K562 (cell line): ENCODE data around the gene TNFAIP3. TPM values are rescaled to one million over a fixed set of nuclear protein-coding genes. Genes with fewer than 3 reads are reported as not detected.

Experiments
- ATAC-seq: fragments of 200-7000 bp; cut with Tn5 transposase; 3 replicates; pipeline ENCODE4 v1.9.1; 2020; ENCODE audit warnings: moderate library complexity
- BruUV-seq: library from RNA; stranded (reverse); fragments of 400-500 nt; replicated peaks from 2 replicates; lab custom pipeline; 2021; lab: Mats Ljungman, UMichigan
- CTCF ChIA-PET: fragments of 300-600 bp; formaldehyde crosslinking; extraction: SDS; loops from one replicate; lab custom pipeline; 2021; ENCODE audit warnings: low intra/inter-chr PET ratio; lab: Yijun Ruan, JAX
- POLR2A ChIA-PET: fragments of 300-600, 350-650 bp; sonication (Branson Sonifier 250); formaldehyde crosslinking; extraction: SDS; loops from one replicate; lab custom pipeline; 2021; ENCODE audit warnings: antibody characterized with exemption, inconsistent platforms; lab: Yijun Ruan, JAX
- DNase-seq, 4 experiments: peaks; one replicate each; pipeline versions ENCODE4 v3.0.0 to v3.0.0-alpha.2; 2011 to 2018; ENCODE audit warnings: low spot score in 3 of 4, mixed read lengths in 3 of 4; ENCODE audit errors: extremely low read depth in 1 of 4
- FAIRE-seq: peaks from 2 replicates; lab custom pipeline; 2011; peaks lifted over from hg19 to GRCh38; lab: Jason Lieb, UNC
- H2AFZ ChIP-seq: 2 replicates; pipeline ENCODE4 v1.6.0; 2011; ENCODE audit warnings: low read depth, low read length, control low read depth, inconsistent platforms
- H3K27ac ChIP-seq: fragments of 200-600 bp; 3 replicates; pipeline ENCODE4 v1.8.0; 2011; ENCODE audit warnings: low read depth, mild to moderate bottlenecking, control low read depth, inconsistent platforms, low read length, moderate library complexity, mixed read lengths; ENCODE audit errors: extremely low read depth
- H3K27me3 ChIP-seq, 2 experiments: fragments of 300-600 bp in 1 of 2; 2 replicates in 1 of 2; 3 replicates in 1 of 2; pipeline versions ENCODE4 v1.6.0 to v1.8.0; 2011; ENCODE audit warnings: inconsistent platforms in 2 of 2, low read length in 2 of 2, mild to moderate bottlenecking in 1 of 2, mixed read lengths in 1 of 2, moderate library complexity in 1 of 2; ENCODE audit not compliant: control insufficient read depth in 2 of 2, insufficient read depth in 2 of 2
- H3K36me3 ChIP-seq: fragments of 300-600 bp; 3 replicates; pipeline ENCODE4 v1.8.0; 2011; ENCODE audit warnings: mild to moderate bottlenecking, low read length, inconsistent platforms; ENCODE audit not compliant: control insufficient read depth, insufficient read depth
- H3K4me1 ChIP-seq, 2 experiments: fragments of 200-600 bp in 1 of 2; replicated peaks in 1 of 2; 2 replicates in 1 of 2; 3 replicates in 1 of 2; pipeline versions ENCODE4 v1.5.1 to v1.8.0; 2011; ENCODE audit warnings: inconsistent platforms in 2 of 2, low read length in 2 of 2, mild to moderate bottlenecking in 1 of 2, mixed read lengths in 1 of 2, moderate library complexity in 1 of 2; ENCODE audit not compliant: control insufficient read depth in 2 of 2, insufficient read depth in 2 of 2
- H3K4me2 ChIP-seq: 2 replicates; pipeline ENCODE4 v1.6.1; 2011; ENCODE audit warnings: low read length, control low read depth, inconsistent platforms, mixed read lengths; ENCODE audit not compliant: insufficient read depth
- H3K4me3 ChIP-seq: fragments of 200-600 bp; sonication (generic), shearing (Covaris generic); 2 replicates; pipeline ENCODE4 v1.5.1; 2016; ENCODE audit warnings: control low read depth, inconsistent platforms
- H3K79me2 ChIP-seq: fragments of 200-600 bp; 3 replicates; pipeline ENCODE4 v1.8.0; 2011; ENCODE audit warnings: low read length, inconsistent platforms; ENCODE audit not compliant: control insufficient read depth, insufficient read depth
- H3K9ac ChIP-seq, 2 experiments: 2 replicates each; pipeline versions ENCODE4 v1.6.0 to v1.6.1; 2011; ENCODE audit warnings: low read depth in 2 of 2, low read length in 2 of 2, control low read depth in 1 of 2, inconsistent platforms in 1 of 2, mild to moderate bottlenecking in 1 of 2, mixed read lengths in 1 of 2; ENCODE audit not compliant: insufficient read depth in 1 of 2
- H3K9me1 ChIP-seq: one replicate; pipeline ENCODE4 v1.6.0; 2011; ENCODE audit warnings: inconsistent platforms, mild to moderate bottlenecking, low read length, moderate library complexity; ENCODE audit not compliant: control insufficient read depth, insufficient read depth
- H3K9me3 ChIP-seq: replicated peaks from 2 replicates; pipeline ENCODE4 v1.5.1; 2011; ENCODE audit warnings: low read depth, low read length, inconsistent platforms; ENCODE audit not compliant: control insufficient read depth, insufficient read depth
- H4K20me1 ChIP-seq: replicated peaks from 2 replicates; pipeline ENCODE4 v1.6.1; 2011; ENCODE audit warnings: low read length, inconsistent platforms, mixed read lengths; ENCODE audit not compliant: control insufficient read depth, insufficient read depth
- ASH1L ChIP-seq: fragments of 450-650 bp; IDR thresholded peaks from 2 replicates; pipeline ENCODE4 v1.6.1; 2018; ENCODE audit warnings: borderline replicate concordance, mild to moderate bottlenecking, low read depth; ENCODE audit not compliant: partially characterized antibody
- CEBPB ChIP-seq: fragments of 450-650 bp; IDR thresholded peaks from 2 replicates; pipeline ENCODE4 v1.6.1; 2016; ENCODE audit warnings: missing genetic modification characterization, missing compliant biosample characterization
- CEBPG ChIP-seq, 3 experiments: fragments of 200-800 bp in 1 of 3; sonication (Bioruptor generic) in 1 of 3; sonication (generic) in 1 of 3; formaldehyde crosslinking in 1 of 3; IDR thresholded peaks in 2 of 3; conservative IDR thresholded peaks in 1 of 3; 2 replicates each; pipeline versions ENCODE4 v1.6.1 to v1.8.0; 2016 to 2022; ENCODE audit warnings: missing compliant biosample characterization in 2 of 3, missing genetic modification characterization in 2 of 3, mild to moderate bottlenecking in 1 of 3, missing genetic modification reagents in 1 of 3
- DNMT1 ChIP-seq: fragments of 450-650 bp; IDR thresholded peaks from 2 replicates; pipeline ENCODE4 v1.6.1; 2016; ENCODE audit warnings: antibody characterized with exemption, mild to moderate bottlenecking
- FOS ChIP-seq: IDR thresholded peaks from 3 replicates; pipeline ENCODE4 v1.6.1; 2011; ENCODE audit not compliant: insufficient read length; ENCODE audit errors: extremely low read depth
- FOXK2 ChIP-seq, 2 experiments: fragments of 450-650 bp; IDR thresholded peaks in 1 of 2; conservative IDR thresholded peaks in 1 of 2; 2 replicates each; pipeline ENCODE4 v1.6.1; 2016; ENCODE audit warnings: low read depth in 2 of 2, mild to moderate bottlenecking in 1 of 2
- GATA2 ChIP-seq: sonication (generic); formaldehyde crosslinking; IDR thresholded peaks from 2 replicates; pipeline ENCODE4 v1.4.0; 2020; ENCODE audit warnings: mild to moderate bottlenecking, missing genetic modification reagents
- KLF13 ChIP-seq: fragments of 450-650 bp; IDR thresholded peaks from 2 replicates; pipeline ENCODE4 v1.6.1; 2016; ENCODE audit warnings: missing genetic modification characterization, low read depth, mild to moderate bottlenecking, missing compliant biosample characterization, moderate library complexity, borderline replicate concordance
- RAD21 ChIP-seq, 2 experiments: fragments of 250-450 bp in 1 of 2; fragments of 450-650 bp in 1 of 2; sonication (Bioruptor Pico) in 1 of 2; formaldehyde crosslinking in 1 of 2; IDR thresholded peaks in 1 of 2; conservative IDR thresholded peaks in 1 of 2; 2 replicates each; pipeline versions ENCODE4 v1.4.0 to v1.8.0; 2020 to 2022; ENCODE audit warnings: mild to moderate bottlenecking in 2 of 2, moderate library complexity in 1 of 2
- TCF7L2 ChIP-seq: fragments of 150-350 bp; IDR thresholded peaks from 2 replicates; pipeline ENCODE4 v1.6.1; 2016; ENCODE audit warnings: low read depth, mild to moderate bottlenecking, low read length, moderate library complexity
- XRCC4 ChIP-seq: IDR thresholded peaks from one replicate; pipeline ENCODE4 v1.6.1; 2011; ENCODE audit not compliant: insufficient read depth, insufficient read length; ENCODE audit errors: extremely low read depth
- ZC3H4 ChIP-seq: sonication (generic); formaldehyde crosslinking; IDR thresholded peaks from 2 replicates; pipeline ENCODE4 v1.9.0; 2021; ENCODE audit warnings: missing genetic modification reagents, borderline replicate concordance
- ZFP30 ChIP-seq: fragments of 250-450 bp; sonication (Bioruptor Pico); IDR thresholded peaks from 2 replicates; pipeline ENCODE4 v1.8.0; 2022; ENCODE audit warnings: moderate library complexity, mild to moderate bottlenecking, inconsistent platforms, borderline replicate concordance
- ZNF253 ChIP-seq: fragments of 250-450 bp; sonication (Bioruptor Pico); conservative IDR thresholded peaks from 2 replicates; pipeline ENCODE4 v1.6.1; 2021; ENCODE audit warnings: mild to moderate bottlenecking
- ZNF311 ChIP-seq: fragments of 250-450 bp; sonication (Bioruptor Pico); IDR thresholded peaks from 2 replicates; pipeline ENCODE4 v1.4.0; 2020; ENCODE audit warnings: mild to moderate bottlenecking, moderate library complexity
- WGBS: fragments of 100-300 bp; shearing (Covaris generic); methylation state at CpG from one replicate; pipeline ENCODE4 v1.1.6; 2016; ENCODE audit warnings: low coverage, mixed read lengths; ENCODE audit not compliant: insufficient coverage; ENCODE audit errors: missing lambda C conversion rate; 5-methylcytosine and 5-hydroxymethylcytosine counted together
- in situ Hi-C: fragments of 300-500 bp; cut with MboI; formaldehyde crosslinking; loops from 4 replicates; pipeline ENCODE4 v1.15.0; 2018; ENCODE audit warnings: inconsistent platforms, mixed read lengths
- intact Hi-C: fragments of 100-400 bp; cut with micrococcal nuclease; formaldehyde crosslinking; loops from 2 replicates; pipeline ENCODE4 v1.14.2; 2022
- polyA plus RNA-seq, 8 experiments: library from polyadenylated mRNA; depleted of rRNA in 4 of 8; stranded (reverse) in 5 of 8; unstranded in 3 of 8; fragments of >200 nt; fragmentation: Nextera tagmentation in 2 of 8; fragmentation: Illumina TruSeq in 1 of 8; extraction: Ambion mirVana in 2 of 8; extraction: Trizol in 1 of 8; gene quantifications; 2 replicates each; pipeline versions ENCODE4 v1.2.1 to v1.2.3, GENCODE V29; 2011 to 2014; ENCODE audit warnings: inconsistent platforms in 1 of 8, missing spikeins in 1 of 8
- total RNA-seq, 7 experiments: library from RNA; depleted of rRNA in 6 of 7; stranded (reverse); fragments of >200 nt in 6 of 7; fragmentation: Illumina TruSeq in 2 of 7; extraction: Trizol in 2 of 7; gene quantifications; 2 replicates each; pipeline versions ENCODE4 v1.2.1 to v1.2.3, GENCODE V29; 2011 to 2021; ENCODE audit warnings: low replicate concordance in 1 of 7
- TF ChIP-seq, protein P1 (sequence below): fragments of 450-650 bp; formaldehyde crosslinking; IDR thresholded peaks from 2 replicates; pipeline ENCODE4 v1.4.0; 2020; ENCODE audit warnings: mild to moderate bottlenecking, moderate library complexity
- TF ChIP-seq, protein P2 (sequence below), 2 experiments: fragments of 200-800 bp in 1 of 2; sonication (Bioruptor generic) in 1 of 2; sonication (generic) in 1 of 2; formaldehyde crosslinking in 1 of 2; IDR thresholded peaks in 1 of 2; conservative IDR thresholded peaks in 1 of 2; 2 replicates each; pipeline versions ENCODE4 v1.5.0 to v1.6.1; 2016 to 2020; ENCODE audit warnings: missing compliant biosample characterization in 1 of 2, missing genetic modification characterization in 1 of 2, missing genetic modification reagents in 1 of 2

TNFAIP3 gene
- total and polyA plus RNA-seq, 9 of the 15 experiments (the other 6 are each of a cell fraction or from before 2014, with no cell fraction given): 0.79 to 17.0 (median 6.4) TPM

DNA sequence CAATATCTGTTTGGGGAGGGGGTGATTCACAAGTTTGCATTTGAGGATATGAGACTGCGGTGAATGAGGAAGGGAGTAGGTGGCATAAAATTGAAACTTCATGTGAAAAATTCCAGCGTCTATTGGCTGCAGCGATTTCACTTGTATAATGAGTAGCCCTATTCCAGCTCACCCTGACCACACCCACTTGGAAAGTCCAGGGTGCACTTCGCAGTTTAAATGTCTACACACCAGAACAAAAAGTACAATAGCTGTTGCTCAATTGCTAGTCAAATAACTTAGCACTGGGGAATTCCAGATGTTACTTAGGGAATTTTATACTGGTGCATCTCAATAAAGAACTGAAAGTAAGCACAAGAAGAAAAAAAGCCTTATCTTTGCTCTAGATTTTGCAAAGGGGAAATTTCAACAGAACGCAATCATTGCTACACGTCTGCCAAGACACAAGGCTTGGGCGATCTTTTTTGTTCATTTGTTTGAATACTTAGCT lies 6.3 kb downstream of the TNFAIP3 start:
- Histone ChIP-seq H3K9ac (no peak overlapping the region), H3K79me2 (peaks cover 18% of the 10 kb centered on the region; the same call in 2 of the 3 replicates), H3K4me2 (0 out of 2 replicates have a peak overlapping the region, but pooled peaks have one; percentile 30), H3K9me1 (no peaks in the 10 kb centered on the region), H2AFZ (peak overlapping the region; percentile 51; the same call in 1 of the 2 replicates), H3K9me3 (no peaks in the 10 kb centered on the region), H4K20me1 (no peaks in the 10 kb centered on the region), H3K27me3 (no peaks in the 10 kb centered on the region), H3K27ac (no peak overlapping the region), H3K4me1 (peaks cover 0 to 33% of the 10 kb centered on the region in 2 experiments; a peak in 4 of 5 replicates), H3K4me3 (no peak overlapping the region), H3K36me3 (peaks cover 71% of the 10 kb centered on the region; the same call in 2 of the 3 replicates)
- intact Hi-C loops: no loop called here
- ATAC-seq: peak; percentile 67
- TF ChIP-seq DNMT1 (no peak), ZNF253 (CRISPR knock-in tag) (no peak), ZC3H4 (CRISPR knock-in tag) (no peak), ASH1L (no peak), FOXK2 (conservative IDR thresholded peaks at IDR 0.05 in 1 of 2, IDR thresholded peaks at IDR 0.05 in 1 of 2; ENCODE audit: low read depth in 2 of 2) (no peak), RAD21 (CRISPR knock-in tag; conservative IDR thresholded peaks at IDR 0.05 in 1 of 2, IDR thresholded peaks at IDR 0.05 in 1 of 2) (peak in 1 of 2 experiments; percentile 17; a peak in 2 of 4 replicates), TCF7L2 (no peak), ZFP30 (CRISPR knock-in tag) (0 out of 2 replicates have a peak, but pooled peaks have one; percentile 34), XRCC4 (no peak), CEBPG (CRISPR knock-in tag; IDR thresholded peaks at IDR 0.05) (no peak), CEBPG (tag; conservative IDR thresholded peaks at IDR 0.05 in 1 of 2, IDR thresholded peaks at IDR 0.05 in 1 of 2) (peak in 1 of 2 experiments; percentile 73; a peak in 2 of 4 replicates), CEBPB (tag) (peak; percentile 81), ZNF311 (CRISPR knock-in tag) (no peak), FOS (no peak), GATA2 (CRISPR knock-in tag) (no peak), KLF13 (tag) (peak; percentile 56; the same call in 1 of the 2 replicates)
- TF ChIP-seq, protein P1, sequence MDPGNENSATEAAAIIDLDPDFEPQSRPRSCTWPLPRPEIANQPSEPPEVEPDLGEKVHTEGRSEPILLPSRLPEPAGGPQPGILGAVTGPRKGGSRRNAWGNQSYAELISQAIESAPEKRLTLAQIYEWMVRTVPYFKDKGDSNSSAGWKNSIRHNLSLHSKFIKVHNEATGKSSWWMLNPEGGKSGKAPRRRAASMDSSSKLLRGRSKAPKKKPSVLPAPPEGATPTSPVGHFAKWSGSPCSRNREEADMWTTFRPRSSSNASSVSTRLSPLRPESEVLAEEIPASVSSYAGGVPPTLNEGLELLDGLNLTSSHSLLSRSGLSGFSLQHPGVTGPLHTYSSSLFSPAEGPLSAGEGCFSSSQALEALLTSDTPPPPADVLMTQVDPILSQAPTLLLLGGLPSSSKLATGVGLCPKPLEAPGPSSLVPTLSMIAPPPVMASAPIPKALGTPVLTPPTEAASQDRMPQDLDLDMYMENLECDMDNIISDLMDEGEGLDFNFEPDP (CRISPR knock-in tag): no peak
- TF ChIP-seq, protein P2, sequence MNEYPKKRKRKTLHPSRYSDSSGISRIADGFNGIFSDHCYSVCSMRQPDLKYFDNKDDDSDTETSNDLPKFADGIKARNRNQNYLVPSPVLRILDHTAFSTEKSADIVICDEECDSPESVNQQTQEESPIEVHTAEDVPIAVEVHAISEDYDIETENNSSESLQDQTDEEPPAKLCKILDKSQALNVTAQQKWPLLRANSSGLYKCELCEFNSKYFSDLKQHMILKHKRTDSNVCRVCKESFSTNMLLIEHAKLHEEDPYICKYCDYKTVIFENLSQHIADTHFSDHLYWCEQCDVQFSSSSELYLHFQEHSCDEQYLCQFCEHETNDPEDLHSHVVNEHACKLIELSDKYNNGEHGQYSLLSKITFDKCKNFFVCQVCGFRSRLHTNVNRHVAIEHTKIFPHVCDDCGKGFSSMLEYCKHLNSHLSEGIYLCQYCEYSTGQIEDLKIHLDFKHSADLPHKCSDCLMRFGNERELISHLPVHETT (CRISPR knock-in tag; conservative IDR thresholded peaks at IDR 0.05 in 1 of 2, IDR thresholded peaks at IDR 0.05 in 1 of 2): 0 out of 4 replicates have a peak, but pooled peaks of 1 of the 2 experiments have one; percentile 36
- DNase-seq: peak in 1 of 4 experiments; percentile 48
- 44% methylated on average over 7 of the region's 7 CpGs for WGBS
- ChIA-PET POLR2A (interaction anchor here (1.0 to 6.8 kb wide), 3 partner anchors 9 to 130 kb away, joined by 3 to 61 read pairs (median 3); no protein-coding TSS in a partner anchor), CTCF (no interaction called here)
- peak; percentile 11 for FAIRE-seq
- no TSS peak for BruUV-seq
- in situ Hi-C loops: no loop called here
